NCI-H128 (cell line): ENCODE results near the gene TEX53.

ENCODE experiments used
- DNase-seq: peaks from one replicate; lab custom pipeline; 2025; ENCODE audit not compliant: unreplicated experiment; lab: John Stamatoyannopoulos, UW

Gene TEX53

GRCh38 chr9:114657705-114658104, at the start of gene TEX53:
Gene TEX53, minus strand, starts transcription at chr9:114657805. Its CDS starts 31 bp downstream, at chr9:114657774.
- DNase-seq: no peak

- DNase-seq: no peak
Measured at GRCh38 chr9:114706711-114707110, 49.1 kb upstream of the TEX53 start.

- DNase-seq: no peak
Measured at GRCh38 chr9:114701988-114702387, 44.4 kb upstream of the TEX53 start.

- no peak for DNase-seq
Measured at GRCh38 chr9:114697951-114698351, 40.3 kb upstream of the TEX53 start.

- DNase-seq: no peak
Measured at GRCh38 chr9:114696814-114697544, 39.4 kb upstream of the TEX53 start.

- no peak for DNase-seq
Measured at GRCh38 chr9:114695948-114696347, 38.3 kb upstream of the TEX53 start.

GRCh38 chr9:114694719-114695269, 37.2 kb upstream of the TEX53 start:
- no peak for DNase-seq

- DNase-seq: no peak
Measured at GRCh38 chr9:114694146-114694545, 36.5 kb upstream of the TEX53 start.

- DNase-seq: no peak
Measured at GRCh38 chr9:114693248-114693855, 35.7 kb upstream of the TEX53 start.

- no peak for DNase-seq
Measured at GRCh38 chr9:114691956-114692295, 34.3 kb upstream of the TEX53 start.

GRCh38 chr9:114691046-114691955, 33.7 kb upstream of the TEX53 start:
- DNase-seq: no peak

- no peak for DNase-seq
Measured at GRCh38 chr9:114690308-114690707, 32.7 kb upstream of the TEX53 start.

GRCh38 chr9:114689813-114690212, 32.2 kb upstream of the TEX53 start:
- DNase-seq: no peak

- no peak for DNase-seq
Measured at GRCh38 chr9:114688909-114689610, 31.5 kb upstream of the TEX53 start.

GRCh38 chr9:114688379-114688778, 30.8 kb upstream of the TEX53 start:
- no peak for DNase-seq

GRCh38 chr9:114687034-114687433, 29.4 kb upstream of the TEX53 start:
- no peak for DNase-seq

GRCh38 chr9:114685951-114686350, 28.3 kb upstream of the TEX53 start:
- no peak for DNase-seq

- DNase-seq: no peak
Measured at GRCh38 chr9:114684036-114684435, 26.4 kb upstream of the TEX53 start.

- no peak for DNase-seq
Measured at GRCh38 chr9:114682846-114683245, 25.2 kb upstream of the TEX53 start.

GRCh38 chr9:114681594-114682332, 24.2 kb upstream of the TEX53 start, which contains the start of gene TEX48:
Gene TEX48, minus strand, starts transcription at chr9:114682192. Its CDS starts 10,469 bp downstream, at chr9:114671723.
- peak; percentile 13 for DNase-seq
